BE2C (cell line): ENCODE measurements around the gene EHMT2.
"Not testable (repeated sequence)": the region's sequence is repeated elsewhere in the genome, so short reads cannot be mapped to it uniquely, and the experiment has no call there.

Source experiments
- DNase-seq: peaks from one replicate; pipeline ENCODE4 v3.0.0-alpha.2; 2020
- H3K27me3 ChIP-seq: fragments of 250-450 bp; sonication (Bioruptor Pico); 2 replicates; pipeline ENCODE4 v1.5.1; 2020; ENCODE audit warnings: mild to moderate bottlenecking
- H3K36me3 ChIP-seq: fragments of 250-450 bp; sonication (Bioruptor Pico); 2 replicates; pipeline ENCODE4 v1.5.1; 2020; ENCODE audit warnings: mild to moderate bottlenecking
- H3K4me1 ChIP-seq: fragments of 250-450 bp; sonication (Bioruptor Pico); 2 replicates; pipeline ENCODE4 v1.5.1; 2020
- H3K4me3 ChIP-seq: 2 replicates; pipeline ENCODE4 v1.5.1; 2011; ENCODE audit warnings: low read depth, low read length
- H3K9me3 ChIP-seq: fragments of 250-450 bp; sonication (Bioruptor Pico); 2 replicates; pipeline ENCODE4 v1.5.1; 2020
- CTCF ChIP-seq: IDR thresholded peaks from 2 replicates; pipeline ENCODE4 v1.5.1; 2012; ENCODE audit warnings: mild to moderate bottlenecking, low read depth, low read length

EHMT2 gene

GRCh38 chr6:31918069-31918720 is 20.7 kb upstream of the EHMT2 start:
- Histone ChIP-seq H3K36me3 (no peaks in the 10 kb centered on the region), H3K4me3 (no peak overlapping the region), H3K9me3 (no peaks in the 10 kb centered on the region), H3K4me1 (no peaks in the 10 kb centered on the region), H3K27me3 (no peaks in the 10 kb centered on the region)
- no peak for TF ChIP-seq CTCF
- no peak for DNase-seq

GRCh38 chr6:31915756-31916155 is 18.3 kb upstream of the EHMT2 start:
- no peaks in the 10 kb centered on the region for H3K36me3 ChIP-seq
- no peak for TF ChIP-seq CTCF
- H3K27me3 ChIP-seq: no peaks in the 10 kb centered on the region
- H3K4me3 ChIP-seq: no peak overlapping the region
- no peaks in the 10 kb centered on the region for H3K4me1 ChIP-seq
- no peak for DNase-seq
- no peaks in the 10 kb centered on the region for H3K9me3 ChIP-seq

GRCh38 chr6:31915351-31915750 is 17.9 kb upstream of the EHMT2 start:
- Histone ChIP-seq H3K9me3 (no peaks in the 10 kb centered on the region), H3K36me3 (no peaks in the 10 kb centered on the region), H3K4me1 (no peaks in the 10 kb centered on the region), H3K27me3 (no peaks in the 10 kb centered on the region), H3K4me3 (no peak overlapping the region)
- no peak for DNase-seq
- TF ChIP-seq CTCF: no peak

GRCh38 chr6:31911826-31912585 is 14.5 kb upstream of the EHMT2 start:
- DNase-seq: no peak
- TF ChIP-seq CTCF: no peak
- Histone ChIP-seq H3K9me3 (no peaks in the 10 kb centered on the region), H3K27me3 (no peaks in the 10 kb centered on the region), H3K4me1 (no peaks in the 10 kb centered on the region), H3K4me3 (no peak overlapping the region), H3K36me3 (no peaks in the 10 kb centered on the region)

GRCh38 chr6:31909298-31909697 is 11.8 kb upstream of the EHMT2 start:
- H3K27me3 ChIP-seq, H3K4me3 ChIP-seq, H3K9me3 ChIP-seq, H3K36me3 ChIP-seq, H3K4me1 ChIP-seq, DNase-seq: not testable (repeated sequence)

- H3K9me3 ChIP-seq: no peaks in the 10 kb centered on the region
- H3K36me3 ChIP-seq: no peaks in the 10 kb centered on the region
- no peaks in the 10 kb centered on the region for H3K4me1 ChIP-seq
- no peak for DNase-seq
- H3K4me3 ChIP-seq: no peak overlapping the region
- H3K27me3 ChIP-seq: no peaks in the 10 kb centered on the region
- TF ChIP-seq CTCF: no peak
These were observed 11.3 kb upstream of the EHMT2 start for GRCh38 chr6:31908791-31909190.

- not testable (repeated sequence) for H3K9me3 ChIP-seq, H3K27me3 ChIP-seq, H3K36me3 ChIP-seq, H3K4me1 ChIP-seq, DNase-seq, H3K4me3 ChIP-seq
These were observed 10.8 kb upstream of the EHMT2 start for GRCh38 chr6:31908255-31908654.
